Pancreas (tissue), 10 donors: ENCODE measurements around the gene OR2J2. TPM values are rescaled to one million over a fixed set of nuclear protein-coding genes. Genes with fewer than 3 reads are reported as not detected.
"Not testable (repeated sequence)": the region's sequence is repeated elsewhere in the genome, so short reads cannot be mapped to it uniquely, and the experiment has no call there.

Experiments
- ATAC-seq, 4 donors: fragments of 200-7000 bp; cut with Tn5 transposase; one replicate each; pipeline versions ENCODE4 v1.8.0 to v1.9.1; 2020; ENCODE audit warnings: mild to moderate bottlenecking in 4 of 4, moderate library complexity in 4 of 4
- DNase-seq, 6 donors: peaks; one replicate each; pipeline ENCODE4 v3.0.0-alpha.2; 2020
- FAIRE-seq: peaks from 2 replicates; lab custom pipeline; 2012; peaks lifted over from hg19 to GRCh38; lab: Jason Lieb, UNC
- H3K27ac ChIP-seq, 4 donors: fragments of 200-600 bp; sonication (generic); 1 replicate in 3 of 4; 2 replicates in 1 of 4; pipeline versions ENCODE4 v1.5.0 to v1.8.0; 2020
- H3K27me3 ChIP-seq, 4 donors: fragments of 200-600 bp; one replicate each; pipeline ENCODE4 v1.8.0; 2021
- H3K36me3 ChIP-seq, 3 donors: fragments of 200-600 bp; sonication (generic) in 1 of 3; one replicate each; pipeline versions ENCODE4 v1.5.0 to v1.8.0; 2020 to 2021
- H3K4me1 ChIP-seq, 3 donors: fragments of 200-600 bp; one replicate each; pipeline ENCODE4 v1.8.0; 2021
- H3K4me3 ChIP-seq, 4 donors: fragments of 200-600 bp; sonication (generic) in 2 of 4; one replicate each; pipeline versions ENCODE4 v1.5.0 to v1.8.0; 2020 to 2021
- H3K9me3 ChIP-seq, 4 donors: fragments of 200-600 bp; one replicate each; pipeline ENCODE4 v1.8.0; 2021
- WGBS, 2 donors: extraction: QIAGEN DNeasy Blood & Tissue Kit; methylation state at CpG; one replicate each; pipeline ENCODE4 v1.1.7; 2013; 5-methylcytosine and 5-hydroxymethylcytosine counted together
- intact Hi-C, 3 donors: fragments of 100-400 bp; cut with DNase I; formaldehyde crosslinking; loops; one replicate each; pipeline versions ENCODE4 v1.11.1 to v1.14.2; 2022
- polyA plus RNA-seq, 2 donors: library from polyadenylated mRNA; stranded (reverse); fragments of 200-250 nt; gene quantifications; one replicate each; pipeline ENCODE4 v1.2.3, GENCODE V29; 2013
- total RNA-seq, 6 donors: library from RNA; stranded (reverse); fragmentation: NEBNext Ultra II Directional in 4 of 6; extraction: Animal tissue kit (Norgen Biotek cat#: 25700) in 4 of 6; gene quantifications; one replicate each; pipeline versions ENCODE4 v1.2.1 to v1.2.4, GENCODE V29; 2021 to 2023
- TF ChIP-seq, protein P1 (sequence below), 4 donors: fragments of 200-600 bp; sonication (generic) in 3 of 4; IDR thresholded peaks; one replicate each; pipeline versions ENCODE4 v1.5.0 to v1.8.0; 2021; ENCODE audit warnings: antibody characterized with exemption in 4 of 4
- donor health status: healthy with polysubstance abuse.
- donor health status: DM: no; HTN: no; CAD: no; lungs with moderate emphysema.
- donor health status: DM: no; HTN: no; CAD: no.
- donor health status: control.
- donor health status: control.
- donor health status: Bipolar disorder and iron deficiency.
- donor health status: DM: yes; HTN: yes; CAD: no.
- donor health status: DM: no; HTN: no; CAD: no.
- donor health status: DM: no; HTN: no; CAD: no.
- donor health status: DM: yes; HTN: yes; CAD: no.

The OR2J2 gene
- total and polyA plus RNA-seq, 8 donors: not detected

DNA sequence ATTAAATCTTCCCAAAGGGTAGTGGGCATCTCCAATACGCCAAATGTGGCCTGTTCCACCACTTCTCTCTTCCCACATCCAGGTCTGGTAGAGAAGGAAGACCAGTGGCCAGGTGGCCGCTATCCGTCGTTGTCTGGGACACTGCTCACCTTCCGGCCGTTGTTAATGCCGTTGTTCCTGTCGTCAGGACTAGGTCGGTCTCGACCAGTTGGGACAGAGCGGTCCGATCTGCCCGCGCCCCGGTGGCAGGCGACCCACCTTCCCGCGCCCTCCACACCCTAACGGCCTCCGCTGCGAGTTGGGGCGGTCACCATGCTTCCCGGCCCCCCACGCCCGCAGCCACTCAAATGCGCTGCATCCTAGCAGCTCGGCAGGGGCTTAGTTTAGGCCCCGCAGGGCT lies 5.1 kb upstream of the OR2J2 start:
- intact Hi-C loops, FAIRE-seq, H3K9me3 ChIP-seq, ATAC-seq, H3K4me1 ChIP-seq, DNase-seq, H3K4me3 ChIP-seq, H3K27ac ChIP-seq, H3K27me3 ChIP-seq, H3K36me3 ChIP-seq: not testable (repeated sequence)
- whole genome bisulfite sequencing, 2 donors: 87 to 92% methylated on average over 16 to 24 of the region's 28 CpGs

DNA sequence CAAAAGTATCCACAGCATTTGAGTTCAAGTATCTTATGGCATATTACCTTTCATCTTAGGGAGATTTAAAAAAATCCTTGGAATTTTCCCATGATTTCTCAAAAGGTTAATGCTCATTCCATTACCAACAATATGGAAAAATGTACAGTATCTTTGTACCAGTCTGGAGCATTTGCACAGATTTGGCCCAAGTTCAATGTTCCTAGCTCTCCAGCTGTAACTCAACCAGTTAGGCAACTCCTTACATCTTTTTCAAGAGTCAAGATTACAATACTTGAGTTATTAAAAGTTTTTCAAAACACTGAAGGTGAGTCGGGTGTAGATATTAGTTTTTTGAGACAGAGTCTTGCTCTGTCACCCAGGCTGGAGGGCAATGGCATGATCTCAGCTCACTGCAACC lies 1.0 kb downstream of the OR2J2 start:
- FAIRE-seq (no peak), DNase-seq (no peak), ATAC-seq (no peak)
- TF ChIP-seq, protein P1, sequence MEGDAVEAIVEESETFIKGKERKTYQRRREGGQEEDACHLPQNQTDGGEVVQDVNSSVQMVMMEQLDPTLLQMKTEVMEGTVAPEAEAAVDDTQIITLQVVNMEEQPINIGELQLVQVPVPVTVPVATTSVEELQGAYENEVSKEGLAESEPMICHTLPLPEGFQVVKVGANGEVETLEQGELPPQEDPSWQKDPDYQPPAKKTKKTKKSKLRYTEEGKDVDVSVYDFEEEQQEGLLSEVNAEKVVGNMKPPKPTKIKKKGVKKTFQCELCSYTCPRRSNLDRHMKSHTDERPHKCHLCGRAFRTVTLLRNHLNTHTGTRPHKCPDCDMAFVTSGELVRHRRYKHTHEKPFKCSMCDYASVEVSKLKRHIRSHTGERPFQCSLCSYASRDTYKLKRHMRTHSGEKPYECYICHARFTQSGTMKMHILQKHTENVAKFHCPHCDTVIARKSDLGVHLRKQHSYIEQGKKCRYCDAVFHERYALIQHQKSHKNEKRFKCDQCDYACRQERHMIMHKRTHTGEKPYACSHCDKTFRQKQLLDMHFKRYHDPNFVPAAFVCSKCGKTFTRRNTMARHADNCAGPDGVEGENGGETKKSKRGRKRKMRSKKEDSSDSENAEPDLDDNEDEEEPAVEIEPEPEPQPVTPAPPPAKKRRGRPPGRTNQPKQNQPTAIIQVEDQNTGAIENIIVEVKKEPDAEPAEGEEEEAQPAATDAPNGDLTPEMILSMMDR (IDR thresholded peaks at IDR 0.05): no peak
- Histone ChIP-seq H3K4me3 (no peak overlapping the region), H3K27me3 (no peaks in the 10 kb centered on the region), H3K36me3 (no peaks in the 10 kb centered on the region), H3K4me1 (no peaks in the 10 kb centered on the region), H3K9me3 (no peaks in the 10 kb centered on the region), H3K27ac (no peak overlapping the region)
- intact Hi-C loops: no loop called here
- WGBS, 2 donors: 38 to 62% methylated on average over 1 of the region's 1 CpG

DNA sequence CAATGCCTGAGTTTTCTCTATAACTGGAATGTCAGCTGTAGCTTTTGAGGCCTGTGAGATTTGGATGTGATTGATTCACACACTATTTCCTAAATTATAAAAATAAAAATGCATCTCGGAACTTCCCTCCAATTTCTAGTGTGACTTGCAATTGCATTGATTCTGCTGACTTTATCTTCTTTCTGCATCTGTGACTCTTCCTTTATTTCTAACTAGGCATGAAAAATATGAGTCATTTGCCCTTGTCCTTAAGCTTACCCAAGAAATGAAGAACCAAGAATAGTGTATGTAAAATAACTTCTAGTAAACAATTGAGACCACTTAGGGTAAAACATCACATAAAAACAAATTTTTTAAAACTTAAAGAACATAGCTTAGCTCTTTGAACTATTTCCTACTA lies 12.9 kb downstream of the OR2J2 start:
- 57 to 71% methylated on average over 1 of the region's 1 CpG for WGBS, 2 donors

DNA sequence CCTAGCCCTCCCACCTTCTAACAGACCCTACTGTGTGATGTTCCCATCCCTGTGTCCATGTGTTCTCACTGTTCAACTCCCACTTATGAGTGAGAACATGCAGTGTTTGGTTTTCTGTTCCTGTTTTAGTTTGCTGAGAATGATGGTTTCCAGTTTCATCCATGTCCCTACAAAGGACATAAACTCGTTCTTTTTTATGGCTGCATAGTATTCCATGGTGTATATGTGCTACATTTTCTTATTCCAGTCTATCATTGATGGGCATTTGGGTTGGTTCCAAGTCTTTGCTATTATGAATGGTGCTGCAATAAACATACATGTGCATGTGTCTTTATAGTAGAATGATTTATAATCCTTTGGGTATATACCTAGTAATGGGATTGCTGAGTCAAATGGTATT lies 18.0 kb downstream of the OR2J2 start:
- DNase-seq, ATAC-seq, H3K27me3 ChIP-seq, H3K4me3 ChIP-seq, FAIRE-seq, H3K36me3 ChIP-seq, H3K9me3 ChIP-seq, intact Hi-C loops, H3K4me1 ChIP-seq, H3K27ac ChIP-seq: not testable (repeated sequence)
- WGBS, 2 donors: 19 to 22% methylated on average over 1 of the region's 1 CpG

More for the DNA sequence above, 12.9 kb downstream of the OR2J2 start:
- intact Hi-C loops: no loop called here
- Histone ChIP-seq H3K9me3 (no peaks in the 10 kb centered on the region), H3K36me3 (no peaks in the 10 kb centered on the region), H3K27ac (no peak overlapping the region), H3K27me3 (peaks cover 0 to 4% (median 0%) of the 10 kb centered on the region in 4 donors), H3K4me1 (no peaks in the 10 kb centered on the region), H3K4me3 (no peak overlapping the region)
- DNase-seq (no peak), FAIRE-seq (no peak), ATAC-seq (no peak)
- TF ChIP-seq, protein P1 (IDR thresholded peaks at IDR 0.05): no peak

DNA sequence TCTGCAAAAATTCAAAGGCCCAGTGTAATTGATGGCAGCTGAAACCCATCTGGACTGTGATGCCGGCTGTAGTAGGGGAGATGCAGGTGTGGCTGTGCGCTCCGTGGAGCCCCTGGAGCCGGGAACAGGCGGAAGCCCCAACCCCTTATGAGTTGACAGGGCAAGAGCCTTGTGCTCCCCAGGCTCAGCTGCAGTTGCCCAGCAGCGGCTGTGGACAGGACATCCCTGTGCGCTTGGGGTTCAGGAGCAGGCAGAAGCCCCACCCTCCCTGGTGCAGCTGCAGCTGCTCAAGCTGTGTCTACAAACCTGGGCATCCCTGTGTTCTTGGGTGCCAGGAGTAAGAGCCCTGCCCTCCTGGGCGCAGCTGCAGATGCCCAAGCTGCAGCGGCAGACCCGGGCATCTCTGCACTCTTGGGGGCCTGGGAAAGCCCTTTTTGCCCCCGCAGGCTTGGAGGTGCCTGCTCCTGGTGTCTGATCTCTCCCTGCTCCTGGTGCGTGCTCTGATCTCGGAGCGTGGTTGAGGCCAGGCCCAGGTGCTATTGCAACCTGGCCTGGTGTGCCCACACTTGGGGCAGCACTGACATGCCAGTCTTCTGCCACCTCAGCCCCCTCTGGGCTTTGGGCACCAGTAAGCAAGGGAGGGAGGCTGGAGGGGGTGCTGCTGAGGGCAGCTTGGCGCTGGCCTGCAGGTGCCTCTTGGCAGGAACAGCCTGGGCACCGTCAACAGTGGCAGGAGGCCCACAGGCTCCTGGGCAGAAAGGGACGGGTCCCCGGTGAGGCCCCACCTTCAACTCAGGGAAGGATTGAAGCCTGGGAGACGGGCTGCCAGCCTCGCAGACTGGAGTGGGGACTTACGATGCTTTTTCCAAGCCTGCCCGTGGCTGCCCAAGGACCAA lies 30.3 kb downstream of the OR2J2 start:
- WGBS, 2 donors: 70 to 82% methylated on average over 22 of the region's 22 CpGs
- no peak for FAIRE-seq
- no peaks in the 10 kb centered on the region for H3K36me3 ChIP-seq
- no peak for ATAC-seq
- TF ChIP-seq, protein P1 (IDR thresholded peaks at IDR 0.05): no peak
- no peaks in the 10 kb centered on the region for H3K4me1 ChIP-seq
- H3K4me3 ChIP-seq: no peak overlapping the region
- no peaks in the 10 kb centered on the region for H3K9me3 ChIP-seq
- DNase-seq: peak in 2 of 6 donors; percentile 6 to 36
- no peak overlapping the region for H3K27ac ChIP-seq
- no peaks in the 10 kb centered on the region for H3K27me3 ChIP-seq
- intact Hi-C loops: no loop called here

DNA sequence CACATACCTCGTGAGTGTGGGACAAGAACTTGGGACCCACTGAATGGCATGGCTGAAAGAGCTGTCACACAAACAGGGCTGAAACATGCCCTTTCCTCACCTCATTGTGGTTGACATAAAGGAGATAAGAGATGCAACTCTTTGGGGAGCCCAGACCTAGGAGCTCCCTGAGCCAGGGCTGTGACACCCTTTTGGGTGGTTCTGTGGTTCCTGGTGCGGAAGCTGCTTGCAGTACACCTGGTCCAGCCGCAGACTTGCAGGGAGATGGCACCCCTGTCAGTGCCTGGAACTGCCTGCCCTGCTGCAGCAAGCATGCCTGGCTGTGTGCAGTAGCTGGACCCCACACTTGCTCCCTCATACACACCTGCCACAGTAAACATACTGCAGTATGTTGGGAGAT lies 31.3 kb downstream of the OR2J2 start:
- no peaks in the 10 kb centered on the region for H3K4me1 ChIP-seq
- H3K9me3 ChIP-seq: no peaks in the 10 kb centered on the region
- no peak overlapping the region for H3K4me3 ChIP-seq
- H3K36me3 ChIP-seq: no peaks in the 10 kb centered on the region
- intact Hi-C loops: no loop called here
- no peak overlapping the region for H3K27ac ChIP-seq
- no peak for ATAC-seq
- peak in 1 of 6 donors; percentile 9 for DNase-seq
- no peaks in the 10 kb centered on the region for H3K27me3 ChIP-seq
- no peak for FAIRE-seq
- WGBS, 2 donors: 75 to 81% methylated on average over 3 of the region's 3 CpGs
- TF ChIP-seq, protein P1 (IDR thresholded peaks at IDR 0.05): no peak
